ENCODE measurements around the gene THRB. TPM values are rescaled to one million over a fixed set of nuclear protein-coding genes. Genes with fewer than 3 reads are reported as not detected.

The THRB gene
- polyA plus RNA-seq, 2 of the 4 experiments (the other 2 are of a cell fraction), result 2.0 to 2.3 TPM

DNA sequence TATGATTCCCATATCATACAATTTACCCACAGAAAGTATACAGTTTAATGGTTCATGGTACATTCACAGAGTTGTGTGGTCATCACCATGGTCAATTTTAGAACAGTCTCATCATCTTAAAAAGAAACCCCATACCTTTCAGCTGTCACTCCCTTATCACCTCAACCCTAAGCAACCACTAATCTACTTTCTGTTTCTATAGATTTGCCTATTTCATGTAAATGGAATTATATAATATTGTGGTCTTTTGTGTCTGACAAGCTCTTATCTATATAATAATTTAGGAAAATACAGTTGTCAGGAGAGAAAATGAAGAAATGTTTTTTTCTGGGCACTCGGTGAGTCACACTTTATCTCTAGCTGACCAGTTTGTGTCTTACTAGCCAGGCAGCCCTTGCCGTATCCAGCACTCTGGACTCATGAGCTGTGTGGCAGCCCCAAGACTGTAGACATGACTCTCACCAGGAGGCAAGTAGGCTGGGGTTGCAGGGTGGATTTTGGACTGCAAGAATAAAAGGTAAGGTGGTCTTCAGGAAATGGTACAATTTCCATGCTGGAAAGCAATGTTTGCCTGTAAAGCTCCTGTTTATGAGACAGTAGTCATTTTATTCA lies 234.6 kb downstream of the THRB start:
- POLR2A ChIA-PET, result no interaction called here
- DNase-seq (ENCODE audit: low read depth in 1 of 2, low spot score in 1 of 2) (no peak), FAIRE-seq (no peak), ATAC-seq (no peak)
- 73% methylated on average over 2 of the region's 2 CpGs for WGBS (ENCODE audit: missing lambda C conversion rate)
- Histone ChIP-seq H3K9me3 (0 out of 3 replicates have a peak, but pooled peaks cover under 1% of the 10 kb centered on the region), H3K4me3 (no peak overlapping the region), H3K4me2 (no peak overlapping the region), H3K4me1 (no peaks in the 10 kb centered on the region), H3K27ac (no peak overlapping the region)
- TF ChIP-seq BCL3 (IDR thresholded peaks at IDR 0.05) (no peak), HES2 (IDR thresholded peaks at IDR 0.05) (no peak), HOXB5 (CRISPR knock-in tag; IDR thresholded peaks at IDR 0.05) (no peak), ZFP36 (IDR thresholded peaks at IDR 0.05; ENCODE audit: borderline replicate concordance, partially characterized antibody) (no peak), MAFK (IDR thresholded peaks at IDR 0.05; ENCODE audit: partially characterized antibody) (no peak), HOXA7 (CRISPR knock-in tag; IDR thresholded peaks at IDR 0.05) (no peak), CEBPB (IDR thresholded peaks at IDR 0.05) (no peak), SREBF2 (IDR thresholded peaks at IDR 0.05) (no peak), SMC3 (IDR thresholded peaks at IDR 0.05) (no peak), REST (IDR thresholded peaks at IDR 0.05) (no peak), KDM5A (IDR thresholded peaks at IDR 0.05) (no peak), ZC3H11A (IDR thresholded peaks at IDR 0.05) (no peak), POLR2AphosphoS2 (conservative IDR thresholded peaks at IDR 0.05; ENCODE audit: low read length) (no peak), E2F6 (IDR thresholded peaks at IDR 0.05; ENCODE audit: borderline replicate concordance, low read depth) (no peak), FOSL2 (IDR thresholded peaks at IDR 0.05) (no peak), FOSL2 (CRISPR knock-in tag; IDR thresholded peaks at IDR 0.05) (no peak), HOXB13 (CRISPR knock-in tag; IDR thresholded peaks at IDR 0.05; ENCODE audit: low read depth) (no peak)
- TF ChIP-seq, protein P1, sequence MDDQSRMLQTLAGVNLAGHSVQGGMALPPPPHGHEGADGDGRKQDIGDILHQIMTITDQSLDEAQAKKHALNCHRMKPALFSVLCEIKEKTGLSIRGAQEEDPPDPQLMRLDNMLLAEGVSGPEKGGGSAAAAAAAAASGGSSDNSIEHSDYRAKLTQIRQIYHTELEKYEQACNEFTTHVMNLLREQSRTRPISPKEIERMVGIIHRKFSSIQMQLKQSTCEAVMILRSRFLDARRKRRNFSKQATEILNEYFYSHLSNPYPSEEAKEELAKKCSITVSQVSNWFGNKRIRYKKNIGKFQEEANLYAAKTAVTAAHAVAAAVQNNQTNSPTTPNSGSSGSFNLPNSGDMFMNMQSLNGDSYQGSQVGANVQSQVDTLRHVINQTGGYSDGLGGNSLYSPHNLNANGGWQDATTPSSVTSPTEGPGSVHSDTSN (IDR thresholded peaks at IDR 0.05), result no peak
- CTCF ChIA-PET, result interaction anchor here (1.3 to 1.4 kb wide), 3 partner anchors 15 to 23 kb away, joined by 4 to 5 read pairs (median 5); no protein-coding TSS in a partner anchor
